CD14-positive monocyte (primary cell): ENCODE data around the gene TAS2R30. TPM values are rescaled to one million over a fixed set of nuclear protein-coding genes. Genes with fewer than 3 reads are reported as not detected.

Source experiments
- DNase-seq, 3 donors: peaks; one replicate each; pipeline ENCODE4 v3.0.0-alpha.2; 2011 to 2022
- H2AFZ ChIP-seq: 2 replicates; pipeline ENCODE4 v1.6.0; 2012; ENCODE audit warnings: mild to moderate bottlenecking, low read depth, low read length, inconsistent platforms; ENCODE audit not compliant: insufficient read depth, poor library complexity, severe bottlenecking
- H3K27ac ChIP-seq, 2 donors: 1 replicate in 1 of 2; 2 replicates in 1 of 2; pipeline ENCODE4 v1.5.1; 2012 to 2013; ENCODE audit warnings: low read length in 2 of 2, control low read depth in 1 of 2, inconsistent platforms in 1 of 2, low read depth in 1 of 2, mild to moderate bottlenecking in 1 of 2
- H3K27me3 ChIP-seq, 2 donors: one replicate each; pipeline versions ENCODE4 v1.6.0 to v1.6.1; 2011 to 2013; ENCODE audit warnings: low read length in 2 of 2; ENCODE audit not compliant: control insufficient read depth in 2 of 2, insufficient read depth in 2 of 2
- H3K36me3 ChIP-seq, 2 donors: replicated peaks in 1 of 2; 1 replicate in 1 of 2; 2 replicates in 1 of 2; pipeline versions ENCODE4 v1.5.1 to v1.6.1; 2012 to 2013; ENCODE audit warnings: low read length in 2 of 2, control low read depth in 1 of 2, inconsistent platforms in 1 of 2, mild to moderate bottlenecking in 1 of 2; ENCODE audit not compliant: insufficient read depth in 2 of 2, control insufficient read depth in 1 of 2
- H3K4me1 ChIP-seq, 2 donors: 1 replicate in 1 of 2; 2 replicates in 1 of 2; pipeline versions ENCODE4 v1.5.1 to v1.6.1; 2012 to 2013; ENCODE audit warnings: low read length in 2 of 2, control low read depth in 1 of 2, inconsistent platforms in 1 of 2, mild to moderate bottlenecking in 1 of 2, moderate library complexity in 1 of 2; ENCODE audit not compliant: insufficient read depth in 2 of 2, control insufficient read depth in 1 of 2
- H3K4me2 ChIP-seq: replicated peaks from 2 replicates; pipeline ENCODE3; 2012; ENCODE audit warnings: low read length, moderate library complexity, mild to moderate bottlenecking; ENCODE audit not compliant: poor library complexity, severe bottlenecking; ENCODE audit errors: extremely low read depth
- H3K4me3 ChIP-seq, 3 experiments: fragments of 200-600 bp in 1 of 3; sonication (generic) in 1 of 3; replicated peaks in 1 of 3; 1 replicate in 2 of 3; 2 replicates in 1 of 3; pipeline ENCODE4 v1.5.1; 2011 to 2013; ENCODE audit warnings: low read length in 3 of 3, mild to moderate bottlenecking in 3 of 3, control low read depth in 2 of 3, low read depth in 2 of 3, inconsistent platforms in 1 of 3, moderate library complexity in 1 of 3
- H3K79me2 ChIP-seq: 2 replicates; pipeline ENCODE4 v1.6.0; 2012; ENCODE audit warnings: mild to moderate bottlenecking, control low read depth, inconsistent platforms, low read length, moderate library complexity; ENCODE audit not compliant: insufficient read depth
- H3K9ac ChIP-seq: 2 replicates; pipeline ENCODE4 v1.6.0; 2017; ENCODE audit warnings: low read length, mild to moderate bottlenecking; ENCODE audit not compliant: insufficient read depth, poor library complexity, severe bottlenecking
- H3K9me3 ChIP-seq, 2 donors: replicated peaks in 1 of 2; 1 replicate in 1 of 2; 2 replicates in 1 of 2; pipeline versions ENCODE4 v1.5.1 to v1.6.1; 2012 to 2013; ENCODE audit warnings: low read length in 2 of 2, control low read depth in 1 of 2; ENCODE audit not compliant: control insufficient read depth in 1 of 2, insufficient read depth in 1 of 2
- H4K20me1 ChIP-seq: 2 replicates; pipeline ENCODE4 v1.6.0; 2012; ENCODE audit warnings: mild to moderate bottlenecking, low read length, control low read depth, moderate library complexity; ENCODE audit not compliant: insufficient read depth
- H3K27ac Mint-ChIP-seq, 7 donors: one replicate each; pipeline ENCODE4 v1.8.0; 2020; ENCODE audit warnings: mild to moderate bottlenecking in 7 of 7, mixed read lengths in 7 of 7, moderate library complexity in 6 of 7, inconsistent platforms in 2 of 7
- H3K27me3 Mint-ChIP-seq, 3 donors: one replicate each; pipeline ENCODE4 v1.8.0; 2021 to 2022; ENCODE audit warnings: low read depth in 3 of 3, mild to moderate bottlenecking in 3 of 3, mixed read lengths in 3 of 3, moderate library complexity in 3 of 3, inconsistent platforms in 1 of 3
- H3K36me3 Mint-ChIP-seq, 2 donors: one replicate each; pipeline ENCODE4 v1.8.0; 2020; ENCODE audit warnings: mixed read lengths in 2 of 2, inconsistent platforms in 1 of 2, mild to moderate bottlenecking in 1 of 2
- H3K4me1 Mint-ChIP-seq: one replicate; pipeline ENCODE4 v1.8.0; 2020; ENCODE audit warnings: mild to moderate bottlenecking, mixed read lengths
- H3K4me3 Mint-ChIP-seq, 2 donors: one replicate each; pipeline ENCODE4 v1.8.0; 2020; ENCODE audit warnings: mild to moderate bottlenecking in 2 of 2, mixed read lengths in 2 of 2, moderate library complexity in 1 of 2
- H3K9me3 Mint-ChIP-seq, 7 donors: one replicate each; pipeline ENCODE4 v1.8.0; 2020 to 2022; ENCODE audit warnings: mixed read lengths in 7 of 7, mild to moderate bottlenecking in 6 of 7, moderate library complexity in 6 of 7, inconsistent platforms in 2 of 7
- WGBS: methylation state at CpG from one replicate; pipeline ENCODE4 v1.1.5; 2013; ENCODE audit warnings: missing lambda C conversion rate; ENCODE audit not compliant: insufficient coverage; 5-methylcytosine and 5-hydroxymethylcytosine counted together
- intact Hi-C, 2 donors: fragments of 100-400 bp; cut with micrococcal nuclease; formaldehyde crosslinking; loops; one replicate each; pipeline versions ENCODE4 v1.15.0 to v1.15.1; 2023
- polyA minus RNA-seq: library from RNA; depleted of rRNA, polyadenylated mRNA; stranded (reverse); fragments of >200 nt; gene quantifications from 2 replicates; pipeline ENCODE4 v1.2.3, GENCODE V29; 2012
- polyA plus RNA-seq, 3 donors: library from polyadenylated mRNA; depleted of rRNA in 1 of 3; unstranded in 2 of 3; stranded (reverse) in 1 of 3; fragments of 300-500 nt in 2 of 3; fragments of >200 nt in 1 of 3; fragmentation: Illumina TruSeq in 2 of 3; gene quantifications; 1 replicate in 2 of 3; 2 replicates in 1 of 3; pipeline ENCODE4 v1.2.3, GENCODE V29; 2012 to 2021
- total RNA-seq, 12 experiments: library from RNA in 1 of 12; stranded (reverse) in 1 of 12; fragments of 120-200 nt in 1 of 12; gene quantifications; one replicate each; pipeline ENCODE4 v1.2.4 and lab custom pipeline; 2013 to 2026; ENCODE audit warnings: mixed read lengths in 6 of 12, inconsistent platforms in 1 of 12
- TF ChIP-seq, protein P1 (sequence below): fragments of 200-600 bp; IDR thresholded peaks from one replicate; pipeline ENCODE4 v1.8.0; 2022; ENCODE audit warnings: antibody characterized with exemption, mild to moderate bottlenecking

TAS2R30 gene, protein sequence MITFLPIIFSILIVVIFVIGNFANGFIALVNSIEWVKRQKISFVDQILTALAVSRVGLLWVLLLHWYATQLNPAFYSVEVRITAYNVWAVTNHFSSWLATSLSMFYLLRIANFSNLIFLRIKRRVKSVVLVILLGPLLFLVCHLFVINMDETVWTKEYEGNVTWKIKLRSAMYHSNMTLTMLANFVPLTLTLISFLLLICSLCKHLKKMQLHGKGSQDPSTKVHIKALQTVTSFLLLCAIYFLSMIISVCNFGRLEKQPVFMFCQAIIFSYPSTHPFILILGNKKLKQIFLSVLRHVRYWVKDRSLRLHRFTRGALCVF
- total RNA-seq (2013): 2.9 TPM
- under 1 TPM in 1 of 3 donors, not detected in 2; 0.05 TPM for polyA plus RNA-seq
- polyA minus RNA-seq: 1.8 and 2.2 TPM in 2 replicates
- 0.39 to 2.5 (median 1.9) reads per million in 11 experiments for total RNA-seq (lab: John Stamatoyannopoulos, UW)

DNA sequence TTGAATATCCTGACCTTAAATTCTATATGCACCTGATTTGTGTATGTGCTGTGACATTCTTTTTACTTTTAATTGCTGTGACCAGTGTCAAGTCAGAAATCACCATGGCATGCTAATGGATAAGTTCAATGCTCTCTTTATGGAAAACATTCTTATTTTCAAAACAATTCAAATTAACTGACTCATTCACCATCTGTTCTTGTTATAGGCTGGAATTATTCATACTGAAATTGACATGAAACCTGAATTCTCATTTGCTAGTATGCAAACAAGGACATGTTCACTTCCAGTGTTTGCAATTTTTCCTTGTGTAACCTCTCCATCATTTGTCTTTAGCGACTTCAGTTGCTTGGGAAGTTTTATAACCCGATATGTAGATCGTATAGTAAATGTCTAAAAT is at the start of gene TAS2R30:
TSS of gene TAS2R30 (minus strand) at position 340 of the 400 bp plus-strand sequence. CDS start 400 bp downstream, outside the sequence.
- Histone ChIP-seq H2AFZ (no peak within 1 kb of the TSS), H3K4me2 (no peak within 1 kb of the TSS), H3K9ac (no peak within 1 kb of the TSS), H3K27me3 (no peaks in the 10 kb centered on the region), H3K4me1 (no peaks in the 10 kb centered on the region), H3K36me3 (no peaks in the 10 kb centered on the region), H3K4me3 (no peak within 1 kb of the TSS), H3K79me2 (peaks cover 11% of the 10 kb centered on the region), H3K27ac (no peak within 1 kb of the TSS), H3K9me3 (no peaks in the 10 kb centered on the region), H4K20me1 (peaks cover 3% of the 10 kb centered on the region)
- WGBS: no CpG with 5 or more reads among the region's 3 CpGs
- Mint-ChIP-seq H3K36me3 (peaks cover 5 to 8% of the 10 kb centered on the region in 2 donors), H3K27me3 (peaks cover 0 to 2% (median 0%) of the 10 kb centered on the region in 3 donors), H3K9me3 (peaks cover 0 to 8% (median 0%) of the 10 kb centered on the region in 7 donors), H3K4me3 (no peak within 1 kb of the TSS), H3K27ac (no peak within 1 kb of the TSS), H3K4me1 (peaks cover 8% of the 10 kb centered on the region)
- TF ChIP-seq, protein P1, sequence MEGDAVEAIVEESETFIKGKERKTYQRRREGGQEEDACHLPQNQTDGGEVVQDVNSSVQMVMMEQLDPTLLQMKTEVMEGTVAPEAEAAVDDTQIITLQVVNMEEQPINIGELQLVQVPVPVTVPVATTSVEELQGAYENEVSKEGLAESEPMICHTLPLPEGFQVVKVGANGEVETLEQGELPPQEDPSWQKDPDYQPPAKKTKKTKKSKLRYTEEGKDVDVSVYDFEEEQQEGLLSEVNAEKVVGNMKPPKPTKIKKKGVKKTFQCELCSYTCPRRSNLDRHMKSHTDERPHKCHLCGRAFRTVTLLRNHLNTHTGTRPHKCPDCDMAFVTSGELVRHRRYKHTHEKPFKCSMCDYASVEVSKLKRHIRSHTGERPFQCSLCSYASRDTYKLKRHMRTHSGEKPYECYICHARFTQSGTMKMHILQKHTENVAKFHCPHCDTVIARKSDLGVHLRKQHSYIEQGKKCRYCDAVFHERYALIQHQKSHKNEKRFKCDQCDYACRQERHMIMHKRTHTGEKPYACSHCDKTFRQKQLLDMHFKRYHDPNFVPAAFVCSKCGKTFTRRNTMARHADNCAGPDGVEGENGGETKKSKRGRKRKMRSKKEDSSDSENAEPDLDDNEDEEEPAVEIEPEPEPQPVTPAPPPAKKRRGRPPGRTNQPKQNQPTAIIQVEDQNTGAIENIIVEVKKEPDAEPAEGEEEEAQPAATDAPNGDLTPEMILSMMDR: no peak
- no peak for DNase-seq
- intact Hi-C loops: no loop called here

DNA sequence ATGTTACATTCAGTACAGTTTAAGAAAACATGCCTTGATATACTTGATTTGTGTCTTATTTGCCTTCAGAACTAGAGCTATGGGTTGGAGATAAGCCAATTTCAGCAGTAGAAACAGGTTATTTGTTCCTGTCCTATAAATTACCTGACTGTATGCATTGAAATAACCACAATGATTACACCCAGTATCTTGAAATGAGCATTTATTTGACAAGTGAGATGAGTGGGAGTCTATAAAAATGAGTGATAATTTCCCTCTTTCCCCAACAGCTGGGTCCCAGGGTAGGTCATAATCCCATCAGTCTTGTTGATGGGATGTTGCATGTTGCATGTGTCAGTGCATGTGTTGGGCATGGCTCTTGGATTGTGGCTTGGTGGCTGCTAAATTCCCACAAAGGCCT is 48.6 kb upstream of the TAS2R30 start:
- Histone ChIP-seq H3K4me1 (no peaks in the 10 kb centered on the region), H3K79me2 (no peaks in the 10 kb centered on the region), H4K20me1 (no peaks in the 10 kb centered on the region), H2AFZ (no peak overlapping the region), H3K36me3 (no peaks in the 10 kb centered on the region), H3K27me3 (no peaks in the 10 kb centered on the region), H3K9ac (no peak overlapping the region), H3K9me3 (no peaks in the 10 kb centered on the region), H3K27ac (no peak overlapping the region), H3K4me3 (no peak overlapping the region), H3K4me2 (no peak overlapping the region)
- H3K27ac Mint-ChIP-seq: peak overlapping the region in 1 of 7 donors; percentile 76
- intact Hi-C loops: no loop called here
- H3K36me3 Mint-ChIP-seq: no peaks in the 10 kb centered on the region
- TF ChIP-seq, protein P1: no peak
- peaks cover 0 to 3% (median 0%) of the 10 kb centered on the region in 3 donors for H3K27me3 Mint-ChIP-seq
- H3K4me3 Mint-ChIP-seq: no peak overlapping the region
- no peaks in the 10 kb centered on the region for H3K9me3 Mint-ChIP-seq
- no peak for DNase-seq
- H3K4me1 Mint-ChIP-seq: no peaks in the 10 kb centered on the region
